Spleen (tissue), 11 donors: ENCODE data around the gene ELN. TPM values are rescaled to one million over a fixed set of nuclear protein-coding genes. Genes with fewer than 3 reads are reported as not detected.
A peak's percentile ranks its signal among the peaks of the same experiment; 100 is the strongest.

Experiments
- DNase-seq: peaks from one replicate; pipeline ENCODE4 v3.0.0-alpha.2; 2020
- H3K27ac ChIP-seq, 8 donors: fragments of 200-600 bp; sonication (generic) in 7 of 8; 1 replicate in 4 of 8; 2 replicates in 4 of 8; pipeline versions ENCODE4 v1.5.0 to v1.8.0; 2016 to 2021; ENCODE audit warnings: inconsistent platforms in 4 of 8, mild to moderate bottlenecking in 4 of 8, moderate library complexity in 1 of 8
- H3K27me3 ChIP-seq, 7 donors: fragments of 200-600 bp; sonication (generic) in 6 of 7; replicated peaks in 1 of 7; 1 replicate in 4 of 7; 2 replicates in 3 of 7; pipeline versions ENCODE4 v1.5.0 to v1.8.0; 2016 to 2021; ENCODE audit warnings: inconsistent platforms in 3 of 7, mild to moderate bottlenecking in 1 of 7
- H3K36me3 ChIP-seq, 6 donors: fragments of 200-600 bp; sonication (generic) in 5 of 6; 1 replicate in 4 of 6; 2 replicates in 2 of 6; pipeline versions ENCODE4 v1.5.0 to v1.8.0; 2016 to 2021; ENCODE audit warnings: inconsistent platforms in 2 of 6
- H3K4me1 ChIP-seq, 6 donors: fragments of 200-600 bp; sonication (generic) in 5 of 6; 1 replicate in 3 of 6; 2 replicates in 3 of 6; pipeline versions ENCODE4 v1.5.0 to v1.8.0; 2016 to 2021; ENCODE audit warnings: inconsistent platforms in 3 of 6
- H3K4me3 ChIP-seq, 8 donors: fragments of 200-600 bp; sonication (generic) in 7 of 8; 1 replicate in 4 of 8; 2 replicates in 4 of 8; pipeline versions ENCODE4 v1.5.0 to v1.8.0; 2016 to 2021; ENCODE audit warnings: inconsistent platforms in 4 of 8, mild to moderate bottlenecking in 4 of 8, moderate library complexity in 2 of 8
- H3K9me3 ChIP-seq, 8 donors: fragments of 200-600 bp; sonication (generic) in 7 of 8; 1 replicate in 4 of 8; 2 replicates in 4 of 8; pipeline versions ENCODE4 v1.5.0 to v1.8.0; 2016 to 2021; ENCODE audit warnings: inconsistent platforms in 4 of 8
- POLR2A ChIP-seq, 3 donors: fragments of 450-650 bp; IDR thresholded peaks; one replicate each; pipeline ENCODE4 v1.5.1; 2017; ENCODE audit warnings: antibody characterized with exemption in 3 of 3, mild to moderate bottlenecking in 1 of 3
- POLR2AphosphoS5 ChIP-seq, 3 donors: sonication (generic); formaldehyde crosslinking; IDR thresholded peaks; one replicate each; pipeline ENCODE4 v1.5.1; 2017; ENCODE audit warnings: antibody characterized with exemption in 3 of 3
- WGBS, 5 donors: extraction: QIAGEN DNeasy Blood & Tissue Kit in 3 of 5; methylation state at CpG; one replicate each; pipeline versions ENCODE4 v1.1.5 to v1.1.7; 2013 to 2018; 5-methylcytosine and 5-hydroxymethylcytosine counted together
- intact Hi-C: fragments of 100-400 bp; cut with DNase I; formaldehyde crosslinking; loops from one replicate; pipeline ENCODE4 v1.15.0; 2023; ENCODE audit warnings: low total_unique reads
- polyA plus RNA-seq, 3 donors: library from polyadenylated mRNA; stranded (reverse); fragments of 200-250 nt; gene quantifications; one replicate each; pipeline ENCODE4 v1.2.1, GENCODE V29; 2013
- total RNA-seq, 7 donors: library from RNA; depleted of rRNA in 3 of 7; stranded (reverse); fragments of >200 nt in 3 of 7; fragmentation: NEBNext Ultra II Directional in 4 of 7; extraction: Animal tissue kit (Norgen Biotek cat#: 25700) in 4 of 7; gene quantifications; one replicate each; pipeline versions ENCODE4 v1.1.0 to v1.2.1, GENCODE V29; 2016 to 2021
- TF ChIP-seq, protein P1 (sequence below), 11 experiments: fragments of 200-600 bp in 7 of 11; fragments of 450-650 bp in 4 of 11; sonication (generic) in 4 of 11; IDR thresholded peaks in 8 of 11; conservative IDR thresholded peaks in 3 of 11; 1 replicate in 7 of 11; 2 replicates in 4 of 11; pipeline versions ENCODE4 v1.4.0 to v1.8.0; 2016 to 2021; ENCODE audit warnings: antibody characterized with exemption in 11 of 11, inconsistent platforms in 4 of 11, mild to moderate bottlenecking in 1 of 11
- donor health status: healthy with polysubstance abuse.
- donor health status: DM: no; HTN: no; CAD: no; lungs with moderate emphysema.
- donor health status: DM: no; HTN: no; CAD: no.
- donor health status: Bipolar disorder and iron deficiency.
- donor health status: healthy.
- donor health status: DM: no; HTN: no; CAD: no.
- donor health status: DM: yes; HTN: yes; CAD: no.

The ELN gene
- total and polyA plus RNA-seq, 10 donors = 11.1 to 94.7 (median 35.3) TPM

DNA sequence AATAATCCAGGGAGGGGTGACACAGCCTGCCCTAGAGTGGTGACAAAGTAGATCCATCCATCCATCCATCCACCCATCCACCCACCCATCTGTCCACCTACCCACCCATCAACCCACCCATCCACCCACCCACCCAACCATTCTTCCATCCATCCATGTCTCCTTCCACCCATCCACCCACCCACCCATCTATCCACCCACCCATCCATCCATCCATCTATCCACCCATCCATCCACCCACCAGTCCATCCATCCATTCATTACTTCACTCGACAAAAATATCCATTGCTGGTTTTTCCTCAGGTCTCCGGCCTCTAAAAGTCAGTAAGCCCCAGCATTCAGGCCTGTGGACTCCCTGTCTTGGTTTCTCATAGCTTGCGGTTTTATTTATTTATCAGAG, 43.1 kb downstream of the ELN start:
- Histone ChIP-seq H3K9me3 (no peaks in the 10 kb centered on the region), H3K27ac (no peak overlapping the region), H3K36me3 (no peaks in the 10 kb centered on the region), H3K4me1 (peaks cover 0 to 11% (median 6%) of the 10 kb centered on the region in 6 donors), H3K4me3 (no peak overlapping the region), H3K27me3 (no peaks in the 10 kb centered on the region)
- intact Hi-C loops = no loop called here
- TF ChIP-seq POLR2AphosphoS5 (IDR thresholded peaks at IDR 0.05) (no peak), POLR2A (IDR thresholded peaks at IDR 0.05) (no peak)
- TF ChIP-seq, protein P1, sequence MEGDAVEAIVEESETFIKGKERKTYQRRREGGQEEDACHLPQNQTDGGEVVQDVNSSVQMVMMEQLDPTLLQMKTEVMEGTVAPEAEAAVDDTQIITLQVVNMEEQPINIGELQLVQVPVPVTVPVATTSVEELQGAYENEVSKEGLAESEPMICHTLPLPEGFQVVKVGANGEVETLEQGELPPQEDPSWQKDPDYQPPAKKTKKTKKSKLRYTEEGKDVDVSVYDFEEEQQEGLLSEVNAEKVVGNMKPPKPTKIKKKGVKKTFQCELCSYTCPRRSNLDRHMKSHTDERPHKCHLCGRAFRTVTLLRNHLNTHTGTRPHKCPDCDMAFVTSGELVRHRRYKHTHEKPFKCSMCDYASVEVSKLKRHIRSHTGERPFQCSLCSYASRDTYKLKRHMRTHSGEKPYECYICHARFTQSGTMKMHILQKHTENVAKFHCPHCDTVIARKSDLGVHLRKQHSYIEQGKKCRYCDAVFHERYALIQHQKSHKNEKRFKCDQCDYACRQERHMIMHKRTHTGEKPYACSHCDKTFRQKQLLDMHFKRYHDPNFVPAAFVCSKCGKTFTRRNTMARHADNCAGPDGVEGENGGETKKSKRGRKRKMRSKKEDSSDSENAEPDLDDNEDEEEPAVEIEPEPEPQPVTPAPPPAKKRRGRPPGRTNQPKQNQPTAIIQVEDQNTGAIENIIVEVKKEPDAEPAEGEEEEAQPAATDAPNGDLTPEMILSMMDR (IDR thresholded peaks at IDR 0.05 in 8 of 11, conservative IDR thresholded peaks at IDR 0.05 in 3 of 11) = no peak
- DNase-seq = peak; percentile 11
- WGBS, 5 donors = 86 to 96% (median 93%) methylated on average over 3 of the region's 3 CpGs

DNA sequence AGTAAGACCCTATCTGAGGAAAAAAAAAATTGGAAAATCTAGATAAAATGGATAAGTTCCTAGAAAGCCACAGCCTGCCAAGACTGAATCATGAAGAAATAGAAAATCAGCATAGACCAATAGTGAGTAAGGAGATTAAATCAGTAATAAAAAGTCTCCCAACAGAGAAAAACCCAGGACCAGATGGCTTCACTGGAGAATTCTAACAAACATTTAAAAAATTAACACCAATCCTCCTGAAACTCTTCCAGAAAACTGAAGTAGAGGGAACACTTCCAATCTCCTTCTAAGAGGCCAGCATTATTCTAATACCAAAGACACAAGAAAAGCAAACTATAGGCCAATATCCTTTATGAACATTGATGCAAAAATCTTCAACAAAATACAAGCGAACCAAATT, 46.8 kb downstream of the ELN start:
- intact Hi-C loops = no loop called here
- no peaks in the 10 kb centered on the region for H3K9me3 ChIP-seq
- no peaks in the 10 kb centered on the region for H3K27me3 ChIP-seq
- H3K4me1 ChIP-seq = no peaks in the 10 kb centered on the region
- no peak overlapping the region for H3K4me3 ChIP-seq
- DNase-seq = no peak
- 81 to 98% (median 91%) methylated on average over 1 of the region's 1 CpG for WGBS, 5 donors
- H3K36me3 ChIP-seq = no peaks in the 10 kb centered on the region
- TF ChIP-seq, protein P1 (IDR thresholded peaks at IDR 0.05 in 8 of 11, conservative IDR thresholded peaks at IDR 0.05 in 3 of 11) = no peak
- no peak for TF ChIP-seq POLR2AphosphoS5 (IDR thresholded peaks at IDR 0.05)
- TF ChIP-seq POLR2A (IDR thresholded peaks at IDR 0.05) = no peak
- no peak overlapping the region for H3K27ac ChIP-seq

DNA sequence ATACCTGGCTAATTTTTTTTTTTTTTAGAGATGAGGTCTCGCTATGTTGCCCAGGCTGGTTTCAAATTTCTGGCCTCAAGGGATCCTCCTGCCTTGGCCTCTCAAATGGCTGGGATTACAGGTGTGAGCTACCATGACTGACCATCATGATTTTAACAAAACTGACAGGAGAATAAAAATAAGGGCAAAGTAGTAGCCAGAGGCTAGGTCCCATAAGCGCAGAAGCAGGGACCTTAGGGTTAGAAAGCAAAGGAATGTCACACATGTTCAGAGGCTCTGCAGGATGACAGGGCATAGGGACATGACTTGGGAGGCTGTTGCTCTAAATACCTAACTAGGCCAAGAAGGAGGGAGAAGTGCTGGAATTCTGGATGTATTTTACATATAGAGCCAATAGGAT, 50.5 kb downstream of the ELN start:
- intact Hi-C loops = no loop called here
- no peaks in the 10 kb centered on the region for H3K36me3 ChIP-seq
- H3K27me3 ChIP-seq = no peaks in the 10 kb centered on the region
- WGBS, 5 donors = 96 to 100% (median 98%) methylated on average over 2 of the region's 2 CpGs
- no peak overlapping the region for H3K27ac ChIP-seq
- DNase-seq = no peak
- no peak overlapping the region for H3K4me3 ChIP-seq
- H3K4me1 ChIP-seq = peaks cover 0 to 9% (median 6%) of the 10 kb centered on the region in 6 donors
- no peaks in the 10 kb centered on the region for H3K9me3 ChIP-seq
- TF ChIP-seq POLR2AphosphoS5 (IDR thresholded peaks at IDR 0.05) = no peak
- TF ChIP-seq POLR2A (IDR thresholded peaks at IDR 0.05) = no peak
- TF ChIP-seq, protein P1 (IDR thresholded peaks at IDR 0.05 in 8 of 11, conservative IDR thresholded peaks at IDR 0.05 in 3 of 11) = no peak

DNA sequence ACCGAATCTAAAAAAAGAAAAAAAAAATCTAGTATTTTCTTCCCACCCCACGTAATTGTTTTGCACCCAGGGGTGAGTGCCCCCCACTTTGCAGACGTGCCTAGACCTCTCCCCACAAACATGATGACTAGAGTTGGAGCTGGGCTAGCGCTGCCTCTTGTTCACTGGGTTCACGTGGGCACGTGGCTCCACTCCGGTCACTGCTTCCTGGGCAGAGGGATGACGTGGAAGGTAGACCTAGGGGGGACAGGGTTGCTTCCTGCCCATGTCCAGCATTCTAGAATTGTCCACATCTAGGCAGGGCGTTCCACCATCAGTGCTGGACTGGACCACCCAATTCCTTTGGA, 54.8 kb downstream of the ELN start:
- H3K4me3 ChIP-seq = peak overlapping the region in 1 of 8 donors; percentile 92
- no peak overlapping the region for H3K27ac ChIP-seq
- H3K9me3 ChIP-seq = no peaks in the 10 kb centered on the region
- TF ChIP-seq POLR2AphosphoS5 (IDR thresholded peaks at IDR 0.05) (no peak), POLR2A (IDR thresholded peaks at IDR 0.05) (no peak)
- TF ChIP-seq, protein P1 (IDR thresholded peaks at IDR 0.05 in 8 of 11, conservative IDR thresholded peaks at IDR 0.05 in 3 of 11) = no peak
- H3K36me3 ChIP-seq = peaks cover 0 to 14% (median 0%) of the 10 kb centered on the region in 6 donors
- intact Hi-C loops = loop anchor here (5.0 kb wide), 1 partner anchor 90 kb away; the partner anchor contains the start of gene EIF4H
- 83 to 90% (median 85%) methylated on average over 9 of the region's 9 CpGs for WGBS, 5 donors
- H3K4me1 ChIP-seq = peaks cover 8 to 29% (median 21%) of the 10 kb centered on the region in 6 donors
- H3K27me3 ChIP-seq = no peaks in the 10 kb centered on the region
- no peak for DNase-seq
